RCC 7860 (cell line): Measurements from ENCODE around the gene RERE.
"Not testable (repeated sequence)": the region's sequence is repeated elsewhere in the genome, so short reads cannot be mapped to it uniquely, and the experiment has no call there.

Source experiments
- DNase-seq: peaks from one replicate; pipeline ENCODE4 v3.0.0-alpha.2; 2015; ENCODE audit warnings: low spot score
- FAIRE-seq: peaks from 2 replicates; lab custom pipeline; 2012; peaks lifted over from hg19 to GRCh38; lab: Jason Lieb, UNC

RERE gene

GRCh38 chr1:8754247-8754650, 63.2 kb downstream of the RERE start:
- no peak for DNase-seq

GRCh38 chr1:8753736-8754135, 63.7 kb downstream of the RERE start:
- FAIRE-seq (no peak), DNase-seq (no peak)

More at GRCh38 chr1:8754247-8754650, 63.2 kb downstream of the RERE start:
- no peak for FAIRE-seq

GRCh38 chr1:8752921-8753713, 64.3 kb downstream of the RERE start:
- FAIRE-seq = peak; percentile 37
- no peak for DNase-seq

GRCh38 chr1:8752411-8752810, 65.0 kb downstream of the RERE start:
- DNase-seq (no peak), FAIRE-seq (no peak)

- FAIRE-seq (no peak), DNase-seq (no peak)
Observed at GRCh38 chr1:8751984-8752383, 65.5 kb downstream of the RERE start.

GRCh38 chr1:8747879-8748825, 69.3 kb downstream of the RERE start:
- DNase-seq (no peak), FAIRE-seq (no peak)

- peak; percentile 57 for FAIRE-seq
- peak; percentile 29 for DNase-seq
Observed at GRCh38 chr1:8746554-8746953, 70.9 kb downstream of the RERE start.

- FAIRE-seq (peak; percentile 88), DNase-seq (peak; percentile 80)
Observed at GRCh38 chr1:8745749-8746390, 71.6 kb downstream of the RERE start.

- FAIRE-seq = no peak
- DNase-seq = no peak
Observed at GRCh38 chr1:8745346-8745745, 72.1 kb downstream of the RERE start.

- DNase-seq (no peak), FAIRE-seq (no peak)
Observed at GRCh38 chr1:8742022-8742924, 75.2 kb downstream of the RERE start.

GRCh38 chr1:8740034-8740449, 77.4 kb downstream of the RERE start:
- peak; percentile 46 for DNase-seq

GRCh38 chr1:8739377-8739776, 78.1 kb downstream of the RERE start:
- DNase-seq (no peak), FAIRE-seq (no peak)

More at GRCh38 chr1:8740034-8740449, 77.4 kb downstream of the RERE start:
- FAIRE-seq = peak; percentile 75

GRCh38 chr1:8736927-8737326, 80.5 kb downstream of the RERE start:
- FAIRE-seq (no peak), DNase-seq (no peak)

- DNase-seq = no peak
- FAIRE-seq = no peak
Observed at GRCh38 chr1:8733484-8733883, 84.0 kb downstream of the RERE start.

- DNase-seq = no peak
- no peak for FAIRE-seq
Observed at GRCh38 chr1:8731162-8731561, 86.3 kb downstream of the RERE start.

- no peak for FAIRE-seq
- no peak for DNase-seq
Observed at GRCh38 chr1:8728464-8728863, 89.0 kb downstream of the RERE start.

- no peak for DNase-seq
- FAIRE-seq = no peak
Observed at GRCh38 chr1:8727809-8728213, 89.6 kb downstream of the RERE start.

GRCh38 chr1:8727316-8727715, 90.1 kb downstream of the RERE start:
- FAIRE-seq, DNase-seq: not testable (repeated sequence)

GRCh38 chr1:8726801-8727186, 90.6 kb downstream of the RERE start:
- FAIRE-seq, DNase-seq: not testable (repeated sequence)

GRCh38 chr1:8723010-8723409, 94.4 kb downstream of the RERE start:
- no peak for FAIRE-seq
- no peak for DNase-seq
